SH-SY5Y (cell line): ENCODE measurements around the gene WDR46.

ENCODE experiments used
- GATA2 ChIP-seq: IDR thresholded peaks from 2 replicates; pipeline ENCODE4 v1.6.1; 2011; ENCODE audit warnings: mild to moderate bottlenecking, low read depth, low read length
- GATA3 ChIP-seq: IDR thresholded peaks from 2 replicates; pipeline ENCODE4 v1.6.1; 2011; ENCODE audit warnings: low read depth, mild to moderate bottlenecking, low read length, moderate library complexity

DNA sequence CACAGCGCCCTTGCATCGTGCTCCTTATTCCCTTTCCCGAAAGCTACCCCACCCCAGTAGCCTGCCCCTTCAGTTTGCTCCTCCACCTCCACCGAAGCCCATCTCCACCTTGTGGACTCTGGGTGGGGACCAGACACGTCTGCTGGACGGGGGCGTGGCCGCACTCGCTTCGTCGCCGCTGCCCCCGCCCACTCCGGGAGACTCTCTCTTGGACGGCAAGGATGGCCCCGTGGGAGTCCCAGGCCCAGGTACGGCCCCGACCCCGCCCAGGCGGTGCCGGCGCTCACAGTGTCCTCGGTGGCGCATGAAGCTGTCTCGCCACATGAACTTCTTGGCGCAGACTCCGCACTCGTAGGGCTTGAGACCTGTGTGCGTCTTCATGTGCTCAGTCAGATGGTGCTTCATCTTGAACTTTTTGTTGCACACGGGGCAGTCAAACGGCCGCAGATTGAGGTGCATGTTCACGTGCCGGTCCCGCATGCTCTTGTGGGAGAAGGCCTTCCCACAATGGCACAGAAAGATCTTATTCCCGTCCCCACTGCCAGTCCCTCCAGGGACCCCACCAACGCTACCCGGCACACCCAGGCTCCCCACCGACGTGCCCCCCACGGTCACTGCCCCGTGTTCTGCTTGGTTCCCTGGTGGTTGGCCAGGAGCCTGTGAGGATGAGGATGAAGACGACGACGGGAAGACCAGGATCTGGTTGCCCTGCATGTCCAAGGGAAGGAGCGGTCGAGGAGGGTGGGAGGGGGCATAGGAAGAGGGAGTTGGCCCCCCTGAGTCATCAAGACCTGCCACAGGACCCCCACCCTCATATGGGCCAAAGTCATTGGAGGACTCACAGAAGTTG is 26.1 kb upstream of the WDR46 start:
- no peak for TF ChIP-seq GATA3
- TF ChIP-seq GATA2: no peak
